ENCODE results near the gene EPYC. TPM values are rescaled to one million over a fixed set of nuclear protein-coding genes. Genes with fewer than 3 reads are reported as not detected.

EPYC gene
- total RNA-seq, 1 donor from 2014 or later, result not detected

DNA sequence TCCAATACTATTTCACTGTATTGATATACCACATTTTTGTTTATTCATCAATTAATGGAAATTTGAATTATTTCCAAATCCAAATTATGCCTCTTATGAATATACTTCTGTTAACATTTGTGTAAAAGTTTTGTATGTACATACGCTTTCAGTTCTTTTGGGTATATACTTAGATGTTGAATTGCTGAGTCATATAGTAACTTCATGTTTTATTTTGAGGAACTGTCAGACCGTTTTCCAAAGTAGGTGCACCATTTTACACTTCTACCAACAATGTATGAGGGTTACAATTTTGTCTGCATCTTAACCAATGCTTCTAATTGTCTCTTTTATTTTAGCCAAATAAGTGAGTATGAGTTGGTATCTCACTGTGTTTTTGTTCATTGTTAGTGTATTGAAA is 39.6 kb downstream of the EPYC start:
- Mint-ChIP-seq H3K27me3 (ENCODE audit: low read depth) (peaks cover 4% of the 10 kb centered on the region), H3K4me1 (ENCODE audit: low read depth) (no peaks in the 10 kb centered on the region), H3K27ac (no peak overlapping the region), H3K9me3 (no peaks in the 10 kb centered on the region), H3K36me3 (ENCODE audit: low read depth) (no peaks in the 10 kb centered on the region), H3K4me3 (ENCODE audit: low read depth) (no peak overlapping the region)
- intact Hi-C loops (cut with micrococcal nuclease), result no loop called here
- no peak for DNase-seq (ENCODE audit: low spot score)

DNA sequence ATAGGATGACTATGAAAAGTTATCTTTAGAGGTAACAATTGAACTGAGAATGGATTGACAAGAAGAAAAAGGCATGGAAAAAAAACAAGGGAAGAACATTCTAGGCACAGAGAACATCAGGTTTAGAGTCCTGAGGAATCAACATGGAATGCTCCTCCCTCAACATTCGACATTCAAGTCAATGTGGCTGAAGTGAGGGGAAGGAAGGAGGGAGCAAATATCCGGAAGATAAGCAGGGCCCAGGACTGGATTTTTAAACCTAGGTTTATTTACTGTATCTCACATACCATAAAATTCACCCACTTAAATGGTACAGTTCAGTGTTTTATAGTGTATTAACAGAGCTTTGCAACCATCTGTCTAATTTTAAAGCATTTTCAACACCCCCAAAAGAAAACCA is 40.2 kb downstream of the EPYC start:
- no peak overlapping the region for H3K4me3 Mint-ChIP-seq (ENCODE audit: low read depth)
- no peak for DNase-seq (ENCODE audit: low spot score)
- H3K27ac Mint-ChIP-seq, result no peak overlapping the region
- H3K9me3 Mint-ChIP-seq, result no peaks in the 10 kb centered on the region
- H3K4me1 Mint-ChIP-seq (ENCODE audit: low read depth), result no peaks in the 10 kb centered on the region
- H3K36me3 Mint-ChIP-seq (ENCODE audit: low read depth), result no peaks in the 10 kb centered on the region
- intact Hi-C loops (cut with micrococcal nuclease), result no loop called here
- peaks cover 1% of the 10 kb centered on the region for H3K27me3 Mint-ChIP-seq (ENCODE audit: low read depth)

DNA sequence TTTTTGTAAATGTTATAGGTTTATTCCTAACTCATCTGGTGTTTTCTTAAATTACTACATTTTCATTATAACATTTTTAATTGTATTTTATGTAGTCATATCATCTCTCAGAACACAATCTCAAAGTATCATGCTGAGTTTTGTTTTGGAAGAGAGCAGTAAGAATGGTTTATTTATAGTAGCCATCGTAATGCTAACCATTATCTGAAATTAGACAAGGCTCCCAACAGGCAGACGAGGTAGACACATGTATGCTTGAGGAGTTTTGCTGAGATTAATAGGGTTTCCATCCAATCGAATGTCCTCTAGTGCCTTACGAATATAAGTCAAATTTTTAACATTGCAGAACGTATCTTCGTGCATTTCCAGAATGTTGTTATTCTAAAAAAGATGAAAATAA is 40.8 kb downstream of the EPYC start:
- intact Hi-C loops (cut with micrococcal nuclease), result no loop called here
- H3K9me3 Mint-ChIP-seq, result no peaks in the 10 kb centered on the region
- no peak for DNase-seq (ENCODE audit: low spot score)
- no peaks in the 10 kb centered on the region for H3K36me3 Mint-ChIP-seq (ENCODE audit: low read depth)
- no peaks in the 10 kb centered on the region for H3K27me3 Mint-ChIP-seq (ENCODE audit: low read depth)
- no peaks in the 10 kb centered on the region for H3K4me1 Mint-ChIP-seq (ENCODE audit: low read depth)
- no peak overlapping the region for H3K4me3 Mint-ChIP-seq (ENCODE audit: low read depth)
- no peak overlapping the region for H3K27ac Mint-ChIP-seq

DNA sequence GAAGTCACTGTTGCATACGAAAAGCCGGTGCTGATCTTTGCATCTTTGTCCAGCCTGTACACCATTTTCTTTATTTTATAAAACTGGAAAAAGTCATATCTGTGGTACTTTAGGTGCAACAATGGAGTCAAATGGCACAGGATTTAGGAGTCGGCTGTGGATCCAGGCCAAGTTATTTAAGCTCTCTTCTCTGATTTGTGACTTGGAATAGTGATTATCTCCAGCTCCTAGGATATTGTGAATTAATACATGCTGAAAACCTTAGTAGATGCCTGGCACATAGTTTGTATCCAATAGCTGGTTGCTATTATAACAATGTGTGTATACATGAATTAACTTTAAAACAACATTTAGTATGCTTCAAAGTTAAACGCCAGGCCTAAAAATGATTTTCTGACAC is 43.6 kb downstream of the EPYC start:
- intact Hi-C loops (cut with micrococcal nuclease), result no loop called here
- H3K9me3 Mint-ChIP-seq, result no peaks in the 10 kb centered on the region
- H3K27me3 Mint-ChIP-seq (ENCODE audit: low read depth), result no peaks in the 10 kb centered on the region
- DNase-seq (ENCODE audit: low spot score), result no peak
- H3K4me1 Mint-ChIP-seq (ENCODE audit: low read depth), result no peaks in the 10 kb centered on the region
- H3K36me3 Mint-ChIP-seq (ENCODE audit: low read depth), result no peaks in the 10 kb centered on the region
- H3K4me3 Mint-ChIP-seq (ENCODE audit: low read depth), result no peak overlapping the region
- H3K27ac Mint-ChIP-seq, result no peak overlapping the region

DNA sequence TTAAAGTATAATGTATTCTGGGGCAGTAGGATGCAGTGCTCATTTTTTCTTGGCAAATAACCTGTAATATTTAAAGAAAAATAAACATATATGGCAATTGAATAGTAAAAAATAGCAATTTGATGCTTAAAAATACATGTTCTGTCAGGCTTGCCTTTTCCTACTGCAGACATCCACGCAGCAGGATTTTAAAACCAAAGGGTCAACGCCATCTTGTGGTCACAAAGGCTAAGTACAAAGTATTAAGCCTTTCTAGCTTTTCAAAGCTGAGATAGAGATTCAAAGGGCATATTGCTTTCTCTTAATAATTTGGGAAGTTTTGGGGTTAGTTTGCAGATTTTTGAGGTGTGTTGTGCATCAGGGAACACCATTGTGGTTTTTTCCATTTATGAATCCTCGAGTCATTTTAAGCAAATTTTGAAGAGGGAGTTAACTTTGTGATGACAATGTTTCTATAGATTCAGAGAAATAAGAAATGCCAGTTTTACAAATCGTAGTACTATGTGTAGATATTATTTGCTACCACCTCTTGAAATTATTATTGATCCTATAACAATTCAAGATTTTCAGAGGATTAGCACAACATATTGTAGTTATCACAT is 45.1 kb downstream of the EPYC start:
- Mint-ChIP-seq H3K9me3 (no peaks in the 10 kb centered on the region), H3K36me3 (ENCODE audit: low read depth) (no peaks in the 10 kb centered on the region), H3K4me3 (ENCODE audit: low read depth) (no peak overlapping the region), H3K27ac (no peak overlapping the region), H3K4me1 (ENCODE audit: low read depth) (no peaks in the 10 kb centered on the region), H3K27me3 (ENCODE audit: low read depth) (no peaks in the 10 kb centered on the region)
- intact Hi-C loops (cut with micrococcal nuclease), result no loop called here
- DNase-seq (ENCODE audit: low spot score), result no peak

DNA sequence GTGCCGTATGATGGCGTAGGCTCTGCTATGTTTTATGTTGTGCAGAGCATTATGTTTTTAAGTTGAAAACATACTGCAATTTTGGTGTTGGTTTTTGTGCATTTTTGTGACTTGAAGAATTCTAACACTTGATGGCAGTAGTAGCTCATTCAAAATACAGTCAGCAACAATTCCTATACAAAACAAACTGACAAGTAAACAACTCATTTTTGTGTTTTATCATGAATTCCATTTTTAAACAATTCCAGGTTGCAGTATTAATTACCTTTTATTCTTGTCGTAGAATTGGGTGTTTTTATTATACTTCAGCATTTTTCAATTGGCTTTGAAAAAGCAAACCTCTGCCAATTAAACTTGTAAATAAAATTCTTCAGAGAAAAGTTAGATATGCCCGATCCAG is 45.7 kb downstream of the EPYC start:
- no peak for DNase-seq (ENCODE audit: low spot score)
- intact Hi-C loops (cut with micrococcal nuclease), result no loop called here
- Mint-ChIP-seq H3K27ac (no peak overlapping the region), H3K4me1 (ENCODE audit: low read depth) (no peaks in the 10 kb centered on the region), H3K27me3 (ENCODE audit: low read depth) (no peaks in the 10 kb centered on the region), H3K36me3 (ENCODE audit: low read depth) (no peaks in the 10 kb centered on the region), H3K9me3 (no peaks in the 10 kb centered on the region), H3K4me3 (ENCODE audit: low read depth) (no peak overlapping the region)

DNA sequence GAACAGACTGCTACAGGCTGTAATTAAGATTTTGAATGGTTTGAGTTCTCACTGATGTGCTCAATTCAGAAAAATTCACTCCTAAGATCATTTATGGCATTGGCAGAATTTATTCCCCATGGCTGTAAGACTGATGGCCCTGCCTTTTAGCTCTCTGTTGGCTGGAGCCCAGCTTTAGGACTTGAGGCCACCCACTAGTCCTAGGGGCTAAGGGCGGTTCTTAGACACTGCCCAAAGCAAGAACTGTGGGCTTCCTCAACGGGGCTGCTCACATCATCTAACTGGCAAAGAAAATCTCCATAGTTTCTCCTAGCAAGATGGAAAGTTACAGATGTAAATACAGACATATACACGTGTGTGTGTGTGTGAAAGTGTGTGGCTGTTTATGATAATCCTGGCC is 46.4 kb downstream of the EPYC start:
- intact Hi-C loops (cut with micrococcal nuclease), result no loop called here
- H3K4me1 Mint-ChIP-seq (ENCODE audit: low read depth), result no peaks in the 10 kb centered on the region
- H3K36me3 Mint-ChIP-seq (ENCODE audit: low read depth), result no peaks in the 10 kb centered on the region
- H3K9me3 Mint-ChIP-seq, result no peaks in the 10 kb centered on the region
- no peak for DNase-seq (ENCODE audit: low spot score)
- no peaks in the 10 kb centered on the region for H3K27me3 Mint-ChIP-seq (ENCODE audit: low read depth)
- H3K27ac Mint-ChIP-seq, result no peak overlapping the region
- no peak overlapping the region for H3K4me3 Mint-ChIP-seq (ENCODE audit: low read depth)

DNA sequence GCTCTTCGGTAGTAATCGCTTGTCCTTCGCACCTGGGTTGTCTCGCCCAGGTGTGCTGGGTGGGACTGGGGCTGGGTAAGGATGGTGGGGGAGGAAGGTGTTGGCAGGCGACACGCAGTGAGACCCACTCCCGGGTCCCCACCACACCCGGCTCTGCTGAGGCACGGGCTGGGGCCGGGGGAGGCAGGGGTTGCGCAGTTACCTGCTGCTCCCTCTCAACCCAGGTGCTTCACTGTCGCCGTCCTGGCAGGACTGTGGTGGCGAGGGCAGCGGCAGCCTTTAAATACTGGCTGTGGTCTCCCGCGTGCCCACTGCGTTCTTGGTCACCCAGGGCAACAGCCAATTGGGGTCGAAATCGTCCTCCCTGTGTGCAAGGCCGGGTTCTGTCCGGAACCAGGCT is 49.9 kb downstream of the EPYC start, which contains the start of gene CCER1:
TSS of gene CCER1 (minus strand) at position 256 of the 400 bp plus-strand sequence. CDS start 434 bp downstream, outside the sequence.
- Mint-ChIP-seq H3K27ac (no peak within 1 kb of the TSS), H3K9me3 (no peaks in the 10 kb centered on the region), H3K4me3 (ENCODE audit: low read depth) (no peak within 1 kb of the TSS), H3K4me1 (ENCODE audit: low read depth) (no peaks in the 10 kb centered on the region), H3K27me3 (ENCODE audit: low read depth) (no peaks in the 10 kb centered on the region), H3K36me3 (ENCODE audit: low read depth) (no peaks in the 10 kb centered on the region)
- no peak for DNase-seq (ENCODE audit: low spot score)
- intact Hi-C loops (cut with micrococcal nuclease), result no loop called here

DNA sequence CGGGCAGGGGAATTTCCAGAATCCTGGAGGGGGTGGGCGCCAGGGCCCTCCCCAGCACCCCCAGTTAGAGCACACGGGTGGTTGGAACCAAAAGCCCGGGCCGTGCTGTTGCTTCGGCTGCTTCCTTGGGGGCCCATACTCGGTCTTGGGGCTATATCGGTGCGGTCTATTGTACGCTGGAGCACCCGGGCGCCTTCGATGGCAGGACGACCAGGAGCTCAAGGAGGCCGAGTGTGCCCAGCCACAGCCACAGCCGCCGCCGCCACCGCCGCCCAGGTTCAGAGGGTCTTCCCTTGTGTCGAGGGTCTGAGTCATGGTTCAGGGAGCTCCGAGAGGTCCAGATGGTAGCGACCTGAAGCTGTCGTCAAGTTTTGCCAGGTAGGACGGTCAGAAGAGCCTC is 50.3 kb downstream of the EPYC start:
- Mint-ChIP-seq H3K36me3 (ENCODE audit: low read depth) (no peaks in the 10 kb centered on the region), H3K27me3 (ENCODE audit: low read depth) (no peaks in the 10 kb centered on the region), H3K9me3 (no peaks in the 10 kb centered on the region), H3K4me3 (ENCODE audit: low read depth) (no peak overlapping the region), H3K27ac (no peak overlapping the region), H3K4me1 (ENCODE audit: low read depth) (no peaks in the 10 kb centered on the region)
- intact Hi-C loops (cut with micrococcal nuclease), result no loop called here
- no peak for DNase-seq (ENCODE audit: low spot score)

DNA sequence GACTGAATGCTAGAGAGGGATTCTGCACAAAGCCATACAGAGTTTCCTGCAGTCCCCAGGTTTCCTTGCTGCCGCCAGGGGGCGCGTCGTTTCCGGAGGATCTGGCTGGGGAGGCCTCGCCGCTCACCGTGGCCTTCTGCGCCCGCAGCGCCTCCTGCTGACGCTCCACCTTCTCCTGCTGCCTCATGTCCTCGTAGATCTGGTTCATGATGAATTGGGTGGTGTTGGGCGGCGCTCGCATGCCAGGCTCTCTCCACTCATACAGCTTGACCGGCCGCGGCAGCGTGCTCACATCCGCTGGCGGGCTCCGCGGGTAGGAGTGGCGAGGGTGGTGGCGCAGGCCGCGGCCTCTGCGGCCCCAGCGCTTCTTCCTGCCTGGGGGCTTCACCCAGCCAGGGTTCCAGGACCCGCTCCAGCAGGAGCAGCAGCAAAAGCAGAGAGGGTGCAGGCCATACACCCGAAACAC is 50.8 kb downstream of the EPYC start:
- no peak for DNase-seq (ENCODE audit: low spot score)
- Mint-ChIP-seq H3K27me3 (ENCODE audit: low read depth) (no peaks in the 10 kb centered on the region), H3K36me3 (ENCODE audit: low read depth) (no peaks in the 10 kb centered on the region), H3K4me1 (ENCODE audit: low read depth) (no peaks in the 10 kb centered on the region), H3K27ac (no peak overlapping the region), H3K9me3 (no peaks in the 10 kb centered on the region), H3K4me3 (ENCODE audit: low read depth) (no peak overlapping the region)
- intact Hi-C loops (cut with micrococcal nuclease), result no loop called here

DNA sequence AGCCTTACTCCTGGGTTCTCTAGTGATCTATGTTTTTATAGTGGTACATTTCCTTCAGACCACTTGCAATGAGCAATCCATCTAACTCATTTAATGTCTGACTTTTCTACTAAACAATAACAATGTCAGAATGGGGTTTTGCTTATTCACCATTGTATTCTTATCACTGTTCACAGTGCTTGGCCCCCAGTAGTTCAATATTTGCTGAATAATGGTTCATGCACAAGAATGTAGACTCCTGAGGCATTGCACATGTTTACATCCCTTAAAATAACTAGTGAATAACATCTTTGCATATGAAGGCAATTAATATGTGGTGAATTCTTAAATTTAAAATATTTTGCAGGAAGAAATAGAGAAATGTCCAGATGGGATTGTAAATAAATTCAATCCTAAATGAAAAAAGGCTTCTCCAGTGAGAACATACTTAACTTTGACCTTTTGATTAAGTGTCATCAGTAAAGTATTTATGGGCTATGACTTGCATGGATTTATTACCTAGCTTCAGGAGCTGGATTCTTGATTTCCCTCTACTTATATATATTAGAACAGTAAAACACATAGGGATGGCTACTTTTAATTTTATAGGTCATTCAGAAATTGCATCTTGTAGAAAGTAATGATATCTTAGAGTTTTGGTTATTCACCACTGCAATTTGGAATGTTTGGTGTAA is 53.2 kb downstream of the EPYC start:
- Mint-ChIP-seq H3K36me3 (ENCODE audit: low read depth) (no peaks in the 10 kb centered on the region), H3K4me1 (ENCODE audit: low read depth) (no peaks in the 10 kb centered on the region), H3K4me3 (ENCODE audit: low read depth) (no peak overlapping the region), H3K27me3 (ENCODE audit: low read depth) (no peaks in the 10 kb centered on the region), H3K9me3 (no peaks in the 10 kb centered on the region), H3K27ac (no peak overlapping the region)
- intact Hi-C loops (cut with micrococcal nuclease), result no loop called here
- no peak for DNase-seq (ENCODE audit: low spot score)

DNA sequence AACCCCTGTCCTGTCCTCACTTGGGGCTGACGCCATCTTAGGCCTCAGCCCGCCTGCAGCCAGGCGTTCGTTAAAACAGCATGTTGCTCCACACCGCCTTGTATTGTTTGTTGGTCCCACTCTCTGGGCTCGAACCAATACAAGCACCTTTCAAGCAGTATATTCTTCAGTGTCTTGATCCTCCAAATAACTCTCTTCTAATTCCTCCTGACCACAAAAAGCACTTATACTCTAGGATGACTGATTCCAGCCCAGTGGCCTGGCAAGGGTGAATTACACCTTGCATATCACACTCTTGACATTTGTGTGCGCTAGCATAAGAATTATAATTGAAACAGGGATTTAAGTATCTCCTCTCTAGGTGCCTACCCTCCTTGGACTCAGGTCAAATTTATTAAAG is 56.9 kb downstream of the EPYC start:
- no peak for DNase-seq (ENCODE audit: low spot score)
- Mint-ChIP-seq H3K36me3 (ENCODE audit: low read depth) (no peaks in the 10 kb centered on the region), H3K27ac (no peak overlapping the region), H3K9me3 (no peaks in the 10 kb centered on the region), H3K27me3 (ENCODE audit: low read depth) (no peaks in the 10 kb centered on the region), H3K4me1 (ENCODE audit: low read depth) (no peaks in the 10 kb centered on the region), H3K4me3 (ENCODE audit: low read depth) (no peak overlapping the region)
- intact Hi-C loops (cut with micrococcal nuclease), result no loop called here

DNA sequence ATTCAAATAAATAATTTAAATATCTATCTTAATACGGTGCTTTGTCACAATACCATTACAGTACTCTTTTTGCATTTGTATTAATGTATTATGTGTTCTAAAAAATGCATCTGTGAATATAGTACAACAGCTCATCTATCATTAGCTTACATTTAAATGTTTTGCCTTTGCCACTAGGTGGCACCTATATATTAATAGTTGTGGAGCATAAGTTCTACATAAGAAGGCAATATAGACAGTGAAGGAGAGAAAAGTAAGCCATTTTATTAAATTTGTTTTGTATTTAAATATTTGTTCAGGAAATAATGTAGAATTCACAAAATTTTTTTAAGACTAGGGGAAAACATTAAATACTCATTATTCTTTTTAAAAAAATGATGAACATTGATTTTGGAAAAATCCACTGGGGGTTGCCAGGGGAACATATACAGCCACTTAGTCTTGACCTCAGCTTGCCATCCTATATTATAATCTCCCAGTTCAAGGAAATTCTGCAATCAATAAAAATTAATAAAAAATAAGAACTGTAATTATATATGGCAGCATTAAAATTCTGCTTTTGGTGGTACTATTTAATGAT is 59.6 kb downstream of the EPYC start:
- H3K27me3 Mint-ChIP-seq (ENCODE audit: low read depth), result peaks cover 2% of the 10 kb centered on the region
- no peak overlapping the region for H3K27ac Mint-ChIP-seq
- H3K4me1 Mint-ChIP-seq (ENCODE audit: low read depth), result no peaks in the 10 kb centered on the region
- no peaks in the 10 kb centered on the region for H3K36me3 Mint-ChIP-seq (ENCODE audit: low read depth)
- DNase-seq (ENCODE audit: low spot score), result no peak
- H3K9me3 Mint-ChIP-seq, result no peaks in the 10 kb centered on the region
- intact Hi-C loops (cut with micrococcal nuclease), result no loop called here
- H3K4me3 Mint-ChIP-seq (ENCODE audit: low read depth), result no peak overlapping the region

All from activated T-helper 2 cell treated with anti-CD3 and anti-CD28 coated beads, Interferon-gamma antibody, Interleukin-2, Interleukin-4, amounts not matched to agents 10 μg/mL and 5 μg/mL and 100 μg/mL, durations not matched to agents 14 hours and 24 hours and 36 hours (primary cell).